Transverse colon (tissue), 4 donors: ENCODE measurements around the gene PPY. TPM values are rescaled to one million over a fixed set of nuclear protein-coding genes. Genes with fewer than 3 reads are reported as not detected.

Source experiments
- DNase-seq: peaks from one replicate; pipeline ENCODE4 v3.0.0-alpha.2; 2019
- H3K27ac ChIP-seq, 4 donors: fragments of 200-600 bp; sonication (generic); 2 replicates each; pipeline ENCODE4 v1.5.1; 2016 to 2018; ENCODE audit warnings: inconsistent platforms in 4 of 4
- H3K27me3 ChIP-seq: fragments of 200-600 bp; sonication (generic); 2 replicates; pipeline ENCODE4 v1.5.1; 2017; ENCODE audit warnings: inconsistent platforms
- H3K36me3 ChIP-seq, 4 donors: fragments of 200-600 bp; sonication (generic); 2 replicates each; pipeline ENCODE4 v1.5.1; 2017 to 2019; ENCODE audit warnings: inconsistent platforms in 4 of 4
- H3K4me1 ChIP-seq, 4 donors: fragments of 200-600 bp; sonication (generic); 2 replicates each; pipeline ENCODE4 v1.5.1; 2017 to 2020; ENCODE audit warnings: inconsistent platforms in 4 of 4
- H3K4me3 ChIP-seq, 4 donors: fragments of 200-600 bp; sonication (generic); 1 replicate in 1 of 4; 2 replicates in 3 of 4; pipeline versions ENCODE4 v1.5.1 to v1.6.1; 2017 to 2019; ENCODE audit warnings: inconsistent platforms in 4 of 4
- H3K9me3 ChIP-seq, 2 donors: fragments of 200-600 bp; sonication (generic); 2 replicates each; pipeline ENCODE4 v1.5.1; 2017 to 2019; ENCODE audit warnings: inconsistent platforms in 2 of 2
- CTCF ChIP-seq, 5 experiments: fragments of 200-600 bp in 3 of 5; fragments of 450-650 bp in 2 of 5; sonication (generic) in 3 of 5; IDR thresholded peaks; 1 replicate in 2 of 5; 2 replicates in 3 of 5; pipeline ENCODE4 v1.5.1; 2016 to 2017; ENCODE audit warnings: antibody characterized with exemption in 5 of 5, inconsistent platforms in 3 of 5, mild to moderate bottlenecking in 2 of 5, moderate library complexity in 1 of 5
- EP300 ChIP-seq: sonication (generic); formaldehyde crosslinking; IDR thresholded peaks from one replicate; pipeline ENCODE4 v1.6.1; 2017; ENCODE audit warnings: antibody characterized with exemption, low read depth
- POLR2A ChIP-seq: fragments of 450-650 bp; IDR thresholded peaks from one replicate; pipeline ENCODE4 v1.6.1; 2016; ENCODE audit warnings: antibody characterized with exemption, mild to moderate bottlenecking, moderate library complexity
- POLR2AphosphoS5 ChIP-seq, 3 donors: sonication (generic); formaldehyde crosslinking; IDR thresholded peaks; one replicate each; pipeline ENCODE4 v1.6.1; 2016; ENCODE audit warnings: antibody characterized with exemption in 3 of 3
- WGBS, 2 donors: methylation state at CpG; one replicate each; pipeline ENCODE4 v1.1.5; 2018; ENCODE audit warnings: low coverage in 1 of 2; 5-methylcytosine and 5-hydroxymethylcytosine counted together
- in situ Hi-C, 4 donors: fragments of 200-750 bp; cut with MboI; loops; one replicate each; pipeline versions ENCODE4 v1.15.0 to v1.15.1; 2017; ENCODE audit warnings: low sequenced_read_pairs in 3 of 4, low pct_ligation_motif_present in 1 of 4, low pct_unique_long_range_greater_than_20kb in 1 of 4
- intact Hi-C: fragments of 100-400 bp; cut with DNase I; formaldehyde crosslinking; loops from one replicate; pipeline ENCODE4 v1.15.1; 2023; ENCODE audit warnings: low total_unique reads
- total RNA-seq, 4 donors: library from RNA; depleted of rRNA; stranded (reverse); fragments of >200 nt; gene quantifications; one replicate each; pipeline ENCODE4 v1.1.0, GENCODE V29; 2016

Gene PPY
- total RNA-seq, 4 donors from 2014 or later: not detected

GRCh38 chr17:43901861-43902589 lies 40.3 kb downstream of the PPY start:
- DNase-seq: no peak
- no peaks in the 10 kb centered on the region for H3K9me3 ChIP-seq
- H3K36me3 ChIP-seq: no peaks in the 10 kb centered on the region
- TF ChIP-seq EP300: no peak
- no peak for TF ChIP-seq CTCF (IDR thresholded peaks at IDR 0.05)
- TF ChIP-seq POLR2AphosphoS5 (IDR thresholded peaks at IDR 0.05): no peak
- TF ChIP-seq POLR2A: no peak
- H3K27me3 ChIP-seq: peaks cover 44% of the 10 kb centered on the region
- H3K4me1 ChIP-seq: peaks cover 13 to 33% (median 27%) of the 10 kb centered on the region in 4 donors
- in situ Hi-C loops: no loop called here
- intact Hi-C loops: no loop called here
- WGBS, 2 donors: 63% methylated on average over 7 of the region's 7 CpGs; no CpG with 5 or more reads in 1 of the 2 donors
- no peak overlapping the region for H3K27ac ChIP-seq
- no peak overlapping the region for H3K4me3 ChIP-seq

DNA sequence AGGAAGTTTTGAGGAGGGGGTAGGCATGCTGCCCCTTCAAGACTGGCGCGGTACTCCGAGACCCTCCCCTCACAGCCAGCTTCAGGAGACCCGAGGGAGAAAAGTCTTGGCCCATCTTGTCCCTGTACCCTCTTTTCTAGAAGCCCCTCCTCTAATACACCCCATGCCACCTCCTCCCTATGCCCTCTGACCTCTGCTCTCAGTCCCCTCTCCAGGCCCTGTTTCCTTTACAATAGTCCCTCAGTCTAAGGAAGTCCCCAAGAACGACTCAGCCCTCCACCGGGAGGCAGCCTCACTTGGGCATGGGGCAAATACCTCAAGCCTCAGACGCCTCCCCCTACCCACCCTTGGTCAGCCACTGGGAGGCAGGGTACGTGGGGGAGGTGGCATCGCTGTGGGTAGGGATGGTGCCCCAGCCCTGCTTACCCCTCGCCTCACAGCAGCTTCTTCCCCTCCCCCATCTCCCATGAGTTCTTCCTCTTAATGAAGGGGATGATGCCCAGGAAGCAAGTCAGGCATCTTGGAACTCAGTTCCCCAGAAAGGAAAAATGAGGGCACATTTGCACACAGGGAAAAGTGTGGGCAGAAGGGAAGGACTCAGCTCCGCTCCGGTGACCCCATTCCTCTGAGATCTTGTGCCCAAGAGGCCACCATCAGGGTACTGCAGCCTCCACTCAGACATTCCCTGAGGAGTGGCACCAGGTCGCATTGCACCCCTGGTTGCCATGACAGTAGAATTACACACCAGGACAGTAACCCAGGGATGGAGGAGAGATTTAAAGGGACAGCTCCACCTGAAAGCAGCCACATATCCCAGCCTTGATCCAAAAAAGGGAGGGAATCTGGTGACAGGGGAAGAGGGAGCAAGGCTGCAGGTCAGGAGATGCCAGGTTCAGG lies 41.2 kb downstream of the PPY start:
- in situ Hi-C loops (no loop called here), intact Hi-C loops (no loop called here)
- Histone ChIP-seq H3K9me3 (no peaks in the 10 kb centered on the region), H3K4me3 (peak overlapping the region in 3 of 4 donors; percentile 22 to 42 (median 24)), H3K27me3 (peaks cover 35% of the 10 kb centered on the region), H3K27ac (no peak overlapping the region), H3K4me1 (peaks cover 12 to 24% (median 20%) of the 10 kb centered on the region in 4 donors), H3K36me3 (no peaks in the 10 kb centered on the region)
- WGBS, 2 donors: 28% methylated on average over 13 of the region's 13 CpGs; no CpG with 5 or more reads in 1 of the 2 donors
- TF ChIP-seq POLR2AphosphoS5 (IDR thresholded peaks at IDR 0.05) (no peak), POLR2A (no peak), EP300 (no peak), CTCF (IDR thresholded peaks at IDR 0.05) (no peak)
- DNase-seq: no peak

DNA sequence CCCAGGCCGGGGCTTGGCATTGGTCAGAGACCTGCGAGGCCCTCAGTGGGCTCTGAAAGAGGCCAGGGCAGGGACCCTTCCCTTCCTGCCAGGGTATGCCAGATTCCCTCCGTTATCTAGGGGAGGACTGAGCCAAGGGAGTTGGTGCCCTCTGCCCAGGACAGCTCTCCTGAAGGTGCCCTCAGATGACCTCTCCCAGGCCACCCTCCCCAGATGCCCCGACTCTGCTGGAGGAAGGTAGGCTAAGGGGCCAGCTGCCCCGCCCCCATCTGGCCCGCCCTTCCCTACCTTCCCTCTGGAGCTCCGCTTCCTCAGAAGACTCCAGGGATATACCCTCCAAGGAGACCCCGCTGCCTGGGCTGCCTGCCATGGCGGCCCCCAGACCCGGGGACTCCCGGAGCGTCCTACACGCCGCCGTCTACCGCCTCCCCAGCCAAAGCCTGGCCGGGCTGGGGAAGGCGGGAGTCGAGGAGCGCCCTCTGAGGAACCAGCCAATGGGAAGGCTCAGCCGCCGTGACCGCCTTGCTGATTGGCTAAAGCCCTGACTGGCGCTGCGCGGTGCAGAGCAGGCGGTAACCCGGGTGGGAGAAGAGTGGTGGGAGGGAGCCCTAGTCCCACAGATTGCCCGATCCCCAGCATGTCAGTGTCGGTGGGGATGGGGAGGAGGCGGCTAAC lies 42.0 kb downstream of the PPY start:
- in situ Hi-C loops: no loop called here
- Histone ChIP-seq H3K4me3 (peak overlapping the region in 3 of 4 donors; percentile 22 to 42 (median 24)), H3K4me1 (peaks cover 4 to 16% (median 12%) of the 10 kb centered on the region in 4 donors), H3K9me3 (no peaks in the 10 kb centered on the region), H3K36me3 (no peaks in the 10 kb centered on the region), H3K27me3 (peaks cover 30% of the 10 kb centered on the region), H3K27ac (no peak overlapping the region)
- TF ChIP-seq EP300: no peak
- TF ChIP-seq POLR2AphosphoS5 (IDR thresholded peaks at IDR 0.05): no peak
- TF ChIP-seq POLR2A: no peak
- no peak for TF ChIP-seq CTCF (IDR thresholded peaks at IDR 0.05)
- 7 to 8% methylated on average over 3 to 12 of the region's 31 CpGs for WGBS, 2 donors
- peak; percentile 87 for DNase-seq
- intact Hi-C loops: no loop called here

DNA sequence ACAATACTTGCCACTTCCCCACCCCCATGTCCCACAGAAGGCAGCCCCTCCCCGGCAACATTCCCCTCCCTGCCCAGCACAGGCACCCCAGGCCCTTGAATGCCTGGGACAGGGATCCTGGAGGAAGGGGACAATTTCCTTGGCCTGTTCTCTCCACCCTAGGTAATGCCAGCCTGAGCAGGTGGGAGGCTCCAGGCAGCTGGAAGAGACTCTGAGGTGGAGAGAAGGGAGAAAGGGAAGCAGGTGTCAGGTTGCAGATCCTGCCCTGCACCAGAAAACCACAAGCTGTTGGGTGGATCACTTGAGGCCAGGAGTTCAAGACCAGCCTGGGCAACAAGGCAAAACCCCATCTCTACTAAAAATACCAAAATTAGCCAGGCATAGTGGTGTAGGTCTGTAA lies 43.8 kb downstream of the PPY start:
- no peaks in the 10 kb centered on the region for H3K9me3 ChIP-seq
- H3K36me3 ChIP-seq: no peaks in the 10 kb centered on the region
- no peak overlapping the region for H3K27ac ChIP-seq
- H3K4me1 ChIP-seq: peaks cover 4 to 14% (median 11%) of the 10 kb centered on the region in 4 donors
- TF ChIP-seq EP300 (no peak), POLR2A (no peak), POLR2AphosphoS5 (IDR thresholded peaks at IDR 0.05) (no peak), CTCF (IDR thresholded peaks at IDR 0.05) (no peak)
- no peak for DNase-seq
- 40% methylated on average over 1 of the region's 1 CpG; no CpG with 5 or more reads in 1 of the 2 donors for WGBS, 2 donors
- H3K27me3 ChIP-seq: peaks cover 14% of the 10 kb centered on the region
- H3K4me3 ChIP-seq: no peak overlapping the region
- intact Hi-C loops: no loop called here
- in situ Hi-C loops: loop anchor here in 1 of 4 donors (25.0 kb wide), 1 partner anchor 89 kb away; no protein-coding TSS in a partner anchor
